BJ (cell line): Measurements from ENCODE around the gene PIGT. TPM values are rescaled to one million over a fixed set of nuclear protein-coding genes. Genes with fewer than 3 reads are reported as not detected.

Experiments used
- CTCF ChIA-PET: fragments of 350-600 bp; formaldehyde crosslinking; extraction: SDS; loops from one replicate; lab custom pipeline; 2021; ENCODE audit warnings: antibody characterized with exemption, inconsistent platforms; lab: Yijun Ruan, JAX
- POLR2A ChIA-PET: fragments of 300-600 bp; sonication (Branson Sonifier 250); formaldehyde crosslinking; extraction: SDS; loops from one replicate; lab custom pipeline; 2021; ENCODE audit warnings: antibody characterized with exemption; lab: Charles Lee
- DNase-seq: peaks from one replicate; pipeline ENCODE4 v3.0.0-alpha.2; 2011; ENCODE audit warnings: low read depth
- H3K27me3 ChIP-seq: 2 replicates; pipeline ENCODE4 v1.6.0; 2011; ENCODE audit warnings: low read length; ENCODE audit not compliant: control insufficient read depth, insufficient read depth
- H3K36me3 ChIP-seq: 2 replicates; pipeline ENCODE4 v1.5.1; 2011; ENCODE audit warnings: low read length; ENCODE audit not compliant: control insufficient read depth, insufficient read depth
- H3K4me3 ChIP-seq: 2 replicates; pipeline ENCODE4 v1.5.1; 2011; ENCODE audit warnings: low read depth, mild to moderate bottlenecking, control low read depth, low read length
- polyA plus RNA-seq: library from polyadenylated mRNA; depleted of rRNA; stranded (reverse); fragments of >200 nt; gene quantifications from 2 replicates; pipeline ENCODE4 v1.2.3, GENCODE V29; 2011
- TF ChIP-seq, protein P1 (sequence below): IDR thresholded peaks from 2 replicates; pipeline ENCODE4 v1.5.1; 2011; ENCODE audit warnings: low read depth, mild to moderate bottlenecking, control low read depth, inconsistent platforms, low read length, moderate library complexity; ENCODE audit not compliant: insufficient read depth

PIGT gene
- polyA plus RNA-seq, 1 experiment: 236 TPM

DNA sequence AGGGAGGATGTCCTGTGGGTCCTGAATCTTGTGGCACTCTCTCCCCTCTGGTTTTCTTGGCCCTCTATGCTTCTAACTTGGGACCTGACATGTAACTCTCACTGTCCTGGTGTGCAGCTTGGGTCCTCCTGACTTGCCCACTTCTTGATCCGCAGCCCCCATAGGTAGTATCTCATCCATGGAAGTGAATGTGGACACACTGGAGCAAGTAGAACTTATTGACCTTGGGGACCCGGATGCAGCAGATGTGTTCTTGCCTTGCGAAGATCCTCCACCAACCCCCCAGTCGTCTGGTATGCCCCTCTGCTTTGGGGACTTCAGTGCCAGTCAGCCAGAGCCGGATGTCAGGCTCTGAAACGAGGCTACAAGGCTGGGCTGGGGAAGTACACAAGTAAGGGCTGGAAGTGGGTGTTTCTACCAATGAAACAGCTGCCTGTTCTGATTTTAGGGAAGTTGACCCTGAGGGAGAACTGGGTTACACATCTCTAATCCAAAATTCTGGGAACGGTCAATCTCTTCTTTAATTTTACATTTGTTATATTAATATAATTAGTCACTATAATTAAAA is 7.2 kb upstream of the PIGT start:
- Histone ChIP-seq H3K27me3 (no peaks in the 10 kb centered on the region), H3K4me3 (no peak overlapping the region), H3K36me3 (peaks cover 5% of the 10 kb centered on the region)
- TF ChIP-seq, protein P1, sequence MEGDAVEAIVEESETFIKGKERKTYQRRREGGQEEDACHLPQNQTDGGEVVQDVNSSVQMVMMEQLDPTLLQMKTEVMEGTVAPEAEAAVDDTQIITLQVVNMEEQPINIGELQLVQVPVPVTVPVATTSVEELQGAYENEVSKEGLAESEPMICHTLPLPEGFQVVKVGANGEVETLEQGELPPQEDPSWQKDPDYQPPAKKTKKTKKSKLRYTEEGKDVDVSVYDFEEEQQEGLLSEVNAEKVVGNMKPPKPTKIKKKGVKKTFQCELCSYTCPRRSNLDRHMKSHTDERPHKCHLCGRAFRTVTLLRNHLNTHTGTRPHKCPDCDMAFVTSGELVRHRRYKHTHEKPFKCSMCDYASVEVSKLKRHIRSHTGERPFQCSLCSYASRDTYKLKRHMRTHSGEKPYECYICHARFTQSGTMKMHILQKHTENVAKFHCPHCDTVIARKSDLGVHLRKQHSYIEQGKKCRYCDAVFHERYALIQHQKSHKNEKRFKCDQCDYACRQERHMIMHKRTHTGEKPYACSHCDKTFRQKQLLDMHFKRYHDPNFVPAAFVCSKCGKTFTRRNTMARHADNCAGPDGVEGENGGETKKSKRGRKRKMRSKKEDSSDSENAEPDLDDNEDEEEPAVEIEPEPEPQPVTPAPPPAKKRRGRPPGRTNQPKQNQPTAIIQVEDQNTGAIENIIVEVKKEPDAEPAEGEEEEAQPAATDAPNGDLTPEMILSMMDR: no peak
- POLR2A ChIA-PET: no interaction called here
- no peak for DNase-seq
- CTCF ChIA-PET: no interaction called here

DNA sequence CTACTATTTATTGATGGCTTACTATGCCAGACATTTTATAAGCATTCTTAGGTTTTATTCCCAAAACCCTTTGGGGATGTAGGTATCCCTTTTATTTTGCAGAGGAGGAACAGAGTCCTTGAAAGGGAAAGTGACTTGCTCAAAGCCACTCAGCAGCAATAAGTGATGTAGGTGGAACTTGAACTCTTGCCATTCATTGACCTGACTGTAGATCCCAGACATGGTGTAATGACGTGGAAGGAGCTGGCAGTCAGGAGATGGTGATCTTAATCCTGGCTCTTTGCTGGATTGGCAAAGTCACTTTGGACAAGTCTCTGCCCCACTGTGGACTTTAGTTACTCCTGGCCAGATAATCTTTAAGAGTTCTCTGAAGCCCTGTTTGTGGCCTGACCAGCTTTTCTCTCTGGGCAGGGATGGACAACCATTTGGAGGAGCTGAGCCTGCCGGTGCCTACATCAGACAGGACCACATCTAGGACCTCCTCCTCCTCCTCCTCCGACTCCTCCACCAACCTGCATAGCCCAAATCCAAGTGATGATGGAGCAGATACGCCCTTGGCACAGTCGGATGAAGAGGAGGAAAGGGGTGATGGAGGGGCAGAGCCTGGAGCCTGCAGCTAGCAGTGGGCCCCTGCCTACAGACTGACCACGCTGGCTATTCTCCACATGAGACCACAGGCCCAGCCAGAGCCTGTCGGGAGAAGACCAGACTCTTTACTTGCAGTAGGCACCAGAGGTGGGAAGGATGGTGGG is 6.2 kb upstream of the PIGT start:
- Histone ChIP-seq H3K4me3 (no peak overlapping the region), H3K27me3 (no peaks in the 10 kb centered on the region), H3K36me3 (peaks cover 5% of the 10 kb centered on the region)
- no peak for DNase-seq
- TF ChIP-seq, protein P1: no peak
- ChIA-PET POLR2A (no interaction called here), CTCF (interaction anchor here (1.5 kb wide), 1 partner anchor 47 kb away, joined by 4 read pairs; the partner anchor contains the start of gene SYS1)

DNA sequence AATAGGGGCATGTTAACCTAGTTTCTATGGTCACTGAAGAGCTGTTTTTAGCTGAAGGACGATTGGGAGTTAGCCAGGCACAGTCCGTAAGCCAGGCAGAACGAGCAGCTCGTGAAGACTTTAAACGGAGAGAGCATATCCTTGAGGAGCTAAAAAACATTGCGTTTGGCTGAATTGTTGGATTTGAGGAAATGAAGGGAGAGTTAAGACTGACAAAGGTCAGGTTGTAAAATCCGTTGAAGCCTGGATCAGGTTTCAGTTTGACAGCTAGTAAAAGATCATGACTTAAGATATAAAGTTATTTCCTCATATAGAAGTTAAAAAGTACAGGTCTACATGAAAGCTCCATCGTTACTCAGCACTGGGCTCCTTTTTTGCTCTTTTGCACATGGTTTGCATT is 5.1 kb upstream of the PIGT start:
- H3K27me3 ChIP-seq: no peaks in the 10 kb centered on the region
- ChIA-PET CTCF (interaction anchor here (1.3 to 1.5 kb wide), 2 partner anchors 37 to 48 kb away, joined by 4 read pairs; partner anchors contain the start of gene SYS1), POLR2A (no interaction called here)
- DNase-seq: no peak
- TF ChIP-seq, protein P1: no peak
- no peak overlapping the region for H3K4me3 ChIP-seq
- peaks cover 5% of the 10 kb centered on the region for H3K36me3 ChIP-seq

DNA sequence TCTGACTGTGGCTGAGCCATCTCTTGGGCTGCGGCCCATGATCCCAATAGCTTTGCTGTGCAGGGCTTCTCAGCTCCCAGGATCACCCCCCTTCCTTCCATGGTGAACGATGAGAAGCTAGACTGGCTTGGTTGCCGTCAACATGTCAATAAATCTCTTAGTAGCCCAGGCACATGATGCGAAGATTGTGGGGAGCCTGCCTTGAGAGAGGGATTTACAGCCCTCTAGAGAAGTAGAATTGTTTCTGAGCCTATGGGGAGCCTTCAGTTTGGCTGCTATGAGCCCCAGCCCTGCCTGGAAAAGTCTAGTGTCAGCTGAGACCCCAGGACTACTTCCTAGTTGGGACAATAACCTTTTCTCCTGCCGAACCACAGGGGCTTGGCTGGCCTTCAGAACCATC is 3.3 kb upstream of the PIGT start:
- Histone ChIP-seq H3K4me3 (no peak overlapping the region), H3K36me3 (peaks cover 5% of the 10 kb centered on the region), H3K27me3 (no peaks in the 10 kb centered on the region)
- TF ChIP-seq, protein P1: no peak
- POLR2A ChIA-PET: no interaction called here
- CTCF ChIA-PET: interaction anchor here (1.4 to 1.7 kb wide), 2 partner anchors 50 to 118 kb away, joined by 3 to 4 read pairs; partner anchors contain the start of gene SYS1
- no peak for DNase-seq

DNA sequence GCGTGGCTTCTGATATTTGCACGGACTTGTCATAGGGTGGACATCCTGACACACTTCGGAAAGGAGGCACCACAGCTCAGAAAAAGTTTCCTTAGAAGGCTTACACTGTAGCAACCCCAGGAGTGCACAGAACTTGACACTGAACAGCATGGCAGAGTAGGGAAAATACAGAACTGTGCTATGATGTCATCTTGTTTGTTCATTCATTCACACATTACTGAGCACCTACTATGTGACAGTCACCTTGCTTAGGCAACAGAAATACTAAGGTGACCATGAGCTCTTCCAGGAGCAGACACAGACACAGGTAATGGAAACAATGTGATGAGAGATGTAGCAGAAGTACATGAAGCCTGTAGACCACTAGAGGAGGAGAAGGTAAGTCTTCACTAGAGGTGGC is 2.5 kb upstream of the PIGT start:
- Histone ChIP-seq H3K36me3 (peaks cover 5% of the 10 kb centered on the region), H3K27me3 (no peaks in the 10 kb centered on the region), H3K4me3 (no peak overlapping the region)
- TF ChIP-seq, protein P1: no peak
- DNase-seq: no peak
- CTCF ChIA-PET: interaction anchor here (1.4 to 1.7 kb wide), 2 partner anchors 51 to 119 kb away, joined by 3 to 4 read pairs; partner anchors contain the start of gene SYS1
- POLR2A ChIA-PET: no interaction called here
